GM19452 (cell line): ENCODE results near the gene CST5.
"Not testable (repeated sequence)": the region's sequence is repeated elsewhere in the genome, so short reads cannot be mapped to it uniquely, and the experiment has no call there.

Experiments used
- ATAC-seq: cut with Tn5 transposase; IDR thresholded peaks from one replicate; pipeline ENCODE4 v1.9.1; 2021; ENCODE audit not compliant: unreplicated experiment

Gene CST5

GRCh38 chr20:23890867-23891266 is 11.3 kb upstream of the CST5 start:
- not testable (repeated sequence) for ATAC-seq

- peak; percentile 67 for ATAC-seq
Measured at GRCh38 chr20:23889775-23890187, 10.2 kb upstream of the CST5 start.

- ATAC-seq, result no peak
Measured at GRCh38 chr20:23887856-23888255, 8.3 kb upstream of the CST5 start.

GRCh38 chr20:23884771-23885162 is 5.2 kb upstream of the CST5 start:
- ATAC-seq, result no peak

GRCh38 chr20:23884136-23884770 is 4.7 kb upstream of the CST5 start:
- no peak for ATAC-seq

GRCh38 chr20:23881371-23881770 is 1.8 kb upstream of the CST5 start:
- ATAC-seq, result no peak

GRCh38 chr20:23880417-23880816 is 869 bp upstream of the CST5 start:
- ATAC-seq, result no peak

- no peak for ATAC-seq
Measured at GRCh38 chr20:23879811-23880374, 345 bp upstream of the CST5 start.

GRCh38 chr20:23878787-23879186 is 761 bp downstream of the CST5 start:
- no peak for ATAC-seq

GRCh38 chr20:23878016-23878542 is 1.5 kb downstream of the CST5 start:
- not testable (repeated sequence) for ATAC-seq

- ATAC-seq, result no peak
Measured at GRCh38 chr20:23877524-23877923, 2.0 kb downstream of the CST5 start.

GRCh38 chr20:23875606-23876237 is 3.8 kb downstream of the CST5 start:
- ATAC-seq, result no peak

GRCh38 chr20:23874747-23875146 is 4.8 kb downstream of the CST5 start:
- no peak for ATAC-seq

- no peak for ATAC-seq
Measured at GRCh38 chr20:23873370-23874015, 6.1 kb downstream of the CST5 start.

GRCh38 chr20:23872065-23872464 is 7.5 kb downstream of the CST5 start:
- no peak for ATAC-seq

- ATAC-seq, result no peak
Measured at GRCh38 chr20:23870461-23870860, 9.1 kb downstream of the CST5 start.

GRCh38 chr20:23869520-23869919 is 10.0 kb downstream of the CST5 start:
- no peak for ATAC-seq

GRCh38 chr20:23868321-23868720 is 11.2 kb downstream of the CST5 start:
- no peak for ATAC-seq

- no peak for ATAC-seq
Measured at GRCh38 chr20:23867152-23867776, 12.3 kb downstream of the CST5 start.

- not testable (repeated sequence) for ATAC-seq
Measured at GRCh38 chr20:23860771-23861170, 18.8 kb downstream of the CST5 start.

- ATAC-seq, result no peak
Measured at GRCh38 chr20:23857962-23858595, 21.5 kb downstream of the CST5 start.
